ENCODE results near the gene VAV1. TPM values are rescaled to one million over a fixed set of nuclear protein-coding genes. Genes with fewer than 3 reads are reported as not detected.

The VAV1 gene
- total and polyA plus RNA-seq, 10 of the 15 experiments (the other 5 are each of a cell fraction or from before 2014, with no cell fraction given) = 1.6 to 76.8 (median 40.7) TPM

- TF ChIP-seq RFX5 (IDR thresholded peaks at IDR 0.05; ENCODE audit: low read depth, low read length) = peak; percentile 54; the same call in 1 of the 2 replicates
- TF ChIP-seq HDGF (IDR thresholded peaks at IDR 0.05) = peak; percentile 16; the same call in 1 of the 2 replicates
- peak in 1 of 2 experiments; percentile 60; a peak in 2 of 4 replicates for TF ChIP-seq BHLHE40 (IDR thresholded peaks at IDR 0.05; ENCODE audit: borderline replicate concordance in 1 of 2, low read depth in 2 of 2, low read length in 1 of 2)
- TF ChIP-seq MLLT1 (IDR thresholded peaks at IDR 0.05) = peak; percentile 52; the same call in 1 of the 2 replicates
- peak; percentile 43 for TF ChIP-seq MYC (IDR thresholded peaks at IDR 0.05; ENCODE audit: insufficient read depth, insufficient read length, insufficient replicate concordance, low read length, severe bottlenecking)
- TF ChIP-seq TAF1 (IDR thresholded peaks at IDR 0.05; ENCODE audit: borderline replicate concordance, low read depth, low read length) = peak; percentile 48; the same call in 1 of the 2 replicates
- TF ChIP-seq CEBPZ (IDR thresholded peaks at IDR 0.05; ENCODE audit: low read depth, low read length) = no peak
- no peak for TF ChIP-seq GABPA (IDR thresholded peaks at IDR 0.05; ENCODE audit: low read depth)
- 0 out of 2 replicates have a peak, but pooled peaks have one; percentile 11 for TF ChIP-seq CHD2 (IDR thresholded peaks at IDR 0.05; ENCODE audit: borderline replicate concordance, low read depth, low read length)
- peak; percentile 96 for TF ChIP-seq CREB1 (IDR thresholded peaks at IDR 0.05; ENCODE audit: low read depth)
- peak; percentile 42; the same call in 1 of the 2 replicates for TF ChIP-seq LARP7 (IDR thresholded peaks at IDR 0.05)
- TF ChIP-seq IKZF2 (IDR thresholded peaks at IDR 0.05) = peak; percentile 47 to 64; a peak in 3 of 4 replicates
- TF ChIP-seq CHD1 (IDR thresholded peaks at IDR 0.05; ENCODE audit: low read depth, low read length) = no peak
- peak; percentile 10; the same call in 1 of the 2 replicates for TF ChIP-seq PAX5 (IDR thresholded peaks at IDR 0.05; ENCODE audit: borderline replicate concordance, low read depth, low read length)
- peak; percentile 10; the same call in 1 of the 3 replicates for TF ChIP-seq POU2F2 (IDR thresholded peaks at IDR 0.05; ENCODE audit: borderline replicate concordance, low read depth, low read length)
- TF ChIP-seq RB1 (IDR thresholded peaks at IDR 0.05; ENCODE audit: borderline replicate concordance) = peak; percentile 43; the same call in 1 of the 2 replicates
- peak; percentile 66; the same call in 1 of the 2 replicates for TF ChIP-seq ZNF687 (IDR thresholded peaks at IDR 0.05)
- TF ChIP-seq, protein P1, sequence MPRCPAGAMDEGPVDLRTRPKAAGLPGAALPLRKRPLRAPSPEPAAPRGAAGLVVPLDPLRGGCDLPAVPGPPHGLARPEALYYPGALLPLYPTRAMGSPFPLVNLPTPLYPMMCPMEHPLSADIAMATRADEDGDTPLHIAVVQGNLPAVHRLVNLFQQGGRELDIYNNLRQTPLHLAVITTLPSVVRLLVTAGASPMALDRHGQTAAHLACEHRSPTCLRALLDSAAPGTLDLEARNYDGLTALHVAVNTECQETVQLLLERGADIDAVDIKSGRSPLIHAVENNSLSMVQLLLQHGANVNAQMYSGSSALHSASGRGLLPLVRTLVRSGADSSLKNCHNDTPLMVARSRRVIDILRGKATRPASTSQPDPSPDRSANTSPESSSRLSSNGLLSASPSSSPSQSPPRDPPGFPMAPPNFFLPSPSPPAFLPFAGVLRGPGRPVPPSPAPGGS (IDR thresholded peaks at IDR 0.05; ENCODE audit: borderline replicate concordance, insufficient read depth, low read depth, low read length, poor library complexity, severe bottlenecking) = no peak
Observed at GRCh38 chr19:6736169-6736916, 36.2 kb upstream of the VAV1 start (continued).

Measured in GM12878 (cell line).